Karpas-422 (cell line): ENCODE results near the gene NEIL3. TPM values are rescaled to one million over a fixed set of nuclear protein-coding genes. Genes with fewer than 3 reads are reported as not detected.

ENCODE experiments used
- DNase-seq: peaks from one replicate; pipeline ENCODE4 v3.0.0-alpha.2; 2015
- H2AFZ ChIP-seq: fragments of 200-600 bp; sonication (generic); 2 replicates; pipeline ENCODE4 v1.6.1; 2014; ENCODE audit warnings: antibody characterized with exemption, low read length, mixed read lengths
- H3K27ac ChIP-seq: fragments of 200-600 bp; sonication (generic); 2 replicates; pipeline ENCODE4 v1.5.1; 2014; ENCODE audit warnings: mild to moderate bottlenecking, low read length, moderate library complexity
- H3K27me3 ChIP-seq: fragments of 200-600 bp; sonication (generic); 2 replicates; pipeline ENCODE4 v1.6.1; 2014; ENCODE audit warnings: low read length, mixed read lengths
- H3K36me3 ChIP-seq: fragments of 200-600 bp; sonication (generic); 2 replicates; pipeline ENCODE4 v1.6.1; 2014; ENCODE audit warnings: low read length, mixed read lengths; ENCODE audit not compliant: insufficient read depth
- H3K4me1 ChIP-seq: fragments of 200-600 bp; sonication (generic); 2 replicates; pipeline ENCODE4 v1.6.1; 2014; ENCODE audit warnings: mild to moderate bottlenecking, low read length, mixed read lengths
- H3K4me2 ChIP-seq: fragments of 200-600 bp; sonication (generic); 2 replicates; pipeline ENCODE4 v1.6.1; 2014; ENCODE audit warnings: low read length, low read depth, mild to moderate bottlenecking; ENCODE audit not compliant: poor library complexity, severe bottlenecking
- H3K4me3 ChIP-seq: fragments of 200-600 bp; sonication (generic); 2 replicates; pipeline ENCODE4 v1.5.1; 2014; ENCODE audit warnings: mild to moderate bottlenecking, antibody characterized with exemption, low read length, mixed read lengths
- H3K79me2 ChIP-seq: fragments of 200-600 bp; sonication (generic); 2 replicates; pipeline ENCODE4 v1.6.1; 2014; ENCODE audit warnings: mild to moderate bottlenecking, low read length, mixed read lengths
- H3K9ac ChIP-seq: fragments of 200-600 bp; sonication (generic); 2 replicates; pipeline ENCODE4 v1.6.0; 2014; ENCODE audit warnings: low read length
- H3K9me2 ChIP-seq: fragments of 200-600 bp; sonication (generic), shearing (Covaris generic); replicated peaks from 2 replicates; pipeline ENCODE4 v1.6.0; 2014; ENCODE audit warnings: mild to moderate bottlenecking, low read length, moderate library complexity; ENCODE audit not compliant: insufficient read depth
- H3K9me3 ChIP-seq: fragments of 300-700, 200-600 bp; sonication (generic); 2 replicates; pipeline ENCODE4 v1.6.1; 2014; ENCODE audit warnings: low read length, mixed read lengths
- H4K20me1 ChIP-seq: fragments of 200-600 bp; sonication (generic); 2 replicates; pipeline ENCODE4 v1.6.1; 2014; ENCODE audit warnings: mild to moderate bottlenecking, antibody characterized with exemption, low read length, low read depth; ENCODE audit not compliant: insufficient read depth
- total RNA-seq: library from RNA; depleted of rRNA; stranded (reverse); fragments of >200 nt; shearing (Covaris generic); gene quantifications from 2 replicates; pipeline ENCODE4 v1.2.3, GENCODE V29; 2014; ENCODE audit warnings: low replicate concordance

NEIL3 gene
- total RNA-seq, 1 experiment from 2014 or later = 9.1 TPM

DNA sequence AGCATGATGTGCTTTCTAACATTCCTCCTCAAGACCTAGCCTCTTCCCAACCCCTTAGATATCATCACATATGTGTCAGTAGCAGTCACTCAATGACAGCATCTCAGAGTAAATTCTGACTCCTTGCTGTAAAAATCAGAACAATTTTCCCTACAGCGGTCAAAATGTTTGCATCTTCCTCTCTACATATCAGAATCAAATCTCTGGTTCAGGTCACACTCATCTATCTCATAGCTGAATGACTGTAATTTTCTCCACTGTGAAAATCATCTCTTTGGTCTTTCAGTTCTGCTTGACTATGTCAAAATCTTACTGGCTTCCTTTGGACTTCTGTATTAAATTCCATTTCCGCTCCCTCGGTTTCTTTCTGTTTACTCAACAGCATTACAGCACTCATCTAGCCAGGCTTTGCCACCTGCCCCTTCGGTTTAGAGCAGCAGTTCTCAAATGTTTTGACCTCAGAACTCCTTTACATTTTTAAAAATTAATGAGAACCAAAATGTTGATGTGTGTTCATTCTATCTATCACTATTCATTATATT lies 75.3 kb downstream of the NEIL3 start:
- H3K4me2 ChIP-seq = no peak overlapping the region
- H3K4me1 ChIP-seq = no peaks in the 10 kb centered on the region
- H3K4me3 ChIP-seq = no peak overlapping the region
- H3K9ac ChIP-seq = no peak overlapping the region
- H3K27ac ChIP-seq = no peak overlapping the region
- no peak for DNase-seq
- H3K36me3 ChIP-seq = no peaks in the 10 kb centered on the region
- no peaks in the 10 kb centered on the region for H3K9me3 ChIP-seq
- no peaks in the 10 kb centered on the region for H3K27me3 ChIP-seq
- H3K79me2 ChIP-seq = no peaks in the 10 kb centered on the region
- no peaks in the 10 kb centered on the region for H4K20me1 ChIP-seq
- no peak overlapping the region for H2AFZ ChIP-seq
- no peaks in the 10 kb centered on the region for H3K9me2 ChIP-seq

DNA sequence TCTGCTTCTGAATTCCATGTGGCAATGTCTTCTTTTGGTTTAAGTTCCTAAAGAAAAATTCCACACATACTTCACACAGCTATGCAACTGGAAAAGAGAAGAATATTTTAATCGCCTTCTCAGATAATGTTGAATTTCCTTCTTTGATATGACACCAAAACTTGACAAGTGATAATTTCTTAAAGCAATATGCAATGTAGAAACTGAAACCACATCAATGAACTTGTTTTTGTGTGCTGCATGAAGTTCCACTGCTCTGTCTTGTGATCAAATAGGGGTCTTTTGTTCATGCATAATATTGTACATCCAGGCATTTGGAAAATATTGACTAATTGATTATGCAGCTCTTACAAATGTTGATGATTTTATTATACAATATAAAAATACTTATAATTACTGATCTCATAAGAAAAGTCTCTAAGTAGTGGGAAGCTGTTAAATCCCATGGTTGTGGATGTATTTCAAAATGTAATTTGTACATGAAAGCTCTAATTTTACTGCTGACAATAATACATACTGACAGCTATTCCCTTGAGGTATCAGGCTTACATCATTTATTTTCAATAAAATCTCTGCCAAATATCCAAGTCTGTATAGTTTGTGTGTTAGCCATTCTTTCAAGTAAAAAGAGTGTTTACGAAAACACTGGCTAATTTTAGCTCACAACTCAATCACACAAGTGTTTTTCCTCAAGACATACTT lies 76.1 kb downstream of the NEIL3 start:
- H2AFZ ChIP-seq = no peak overlapping the region
- no peaks in the 10 kb centered on the region for H3K4me1 ChIP-seq
- no peak overlapping the region for H3K4me3 ChIP-seq

DNA sequence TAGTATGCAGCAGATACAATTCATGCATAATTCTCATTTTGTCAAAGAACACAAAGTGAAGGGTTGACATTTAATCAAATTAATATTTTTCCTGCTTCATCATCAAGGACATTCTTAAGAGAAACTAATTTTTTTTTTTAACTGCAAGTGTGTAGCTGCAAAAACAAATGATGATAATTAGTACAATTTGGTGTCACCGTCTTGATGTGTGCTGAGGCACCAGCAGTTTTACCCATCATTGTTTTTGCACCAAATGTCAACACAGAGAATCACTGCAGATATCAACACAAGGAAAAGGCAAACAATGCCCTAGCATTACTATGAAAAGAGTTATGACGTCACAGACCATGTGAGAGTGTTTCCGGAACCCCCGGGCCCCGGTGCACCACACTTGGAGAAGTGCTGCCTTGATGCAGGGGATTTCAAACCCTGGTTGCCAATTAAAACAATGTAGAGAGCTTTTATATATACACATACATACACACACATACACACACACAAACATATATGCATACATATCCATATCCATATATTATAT lies 76.7 kb downstream of the NEIL3 start:
- Histone ChIP-seq H3K4me3 (no peak overlapping the region), H3K9me3 (no peaks in the 10 kb centered on the region), H3K27ac (no peak overlapping the region), H3K4me1 (no peaks in the 10 kb centered on the region), H3K27me3 (no peaks in the 10 kb centered on the region), H3K4me2 (no peak overlapping the region), H3K79me2 (no peaks in the 10 kb centered on the region), H3K9me2 (no peaks in the 10 kb centered on the region), H3K9ac (no peak overlapping the region), H4K20me1 (no peaks in the 10 kb centered on the region), H3K36me3 (no peaks in the 10 kb centered on the region), H2AFZ (no peak overlapping the region)
- DNase-seq = no peak

More for the DNA sequence above, 76.1 kb downstream of the NEIL3 start:
- no peak overlapping the region for H3K4me2 ChIP-seq
- H3K9me2 ChIP-seq = no peaks in the 10 kb centered on the region
- no peaks in the 10 kb centered on the region for H3K27me3 ChIP-seq
- DNase-seq = no peak
- H3K9me3 ChIP-seq = no peaks in the 10 kb centered on the region
- no peaks in the 10 kb centered on the region for H3K79me2 ChIP-seq
- H3K9ac ChIP-seq = no peak overlapping the region
- H3K36me3 ChIP-seq = no peaks in the 10 kb centered on the region
- H3K27ac ChIP-seq = no peak overlapping the region
- H4K20me1 ChIP-seq = no peaks in the 10 kb centered on the region

DNA sequence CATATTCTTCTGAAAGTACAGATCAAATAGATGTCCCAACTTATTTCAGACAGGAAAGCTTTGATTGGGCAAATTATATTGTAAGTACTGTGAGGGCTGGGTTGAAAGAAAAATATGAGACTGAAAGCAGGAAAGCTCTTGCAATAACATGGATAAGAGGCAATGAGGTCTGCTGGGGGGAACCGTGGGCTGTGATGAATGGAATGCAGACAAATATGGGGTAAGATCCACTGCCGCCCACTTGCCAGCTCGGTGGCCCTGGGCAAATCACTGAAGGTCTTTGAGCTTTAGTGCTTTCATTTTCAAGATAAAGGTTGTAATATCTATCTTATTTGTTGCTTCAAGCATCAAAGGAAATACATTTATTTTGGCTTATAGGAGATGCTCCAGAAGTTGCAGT lies 81.6 kb downstream of the NEIL3 start:
- no peak overlapping the region for H3K4me3 ChIP-seq
- no peak for DNase-seq
- no peak overlapping the region for H3K9ac ChIP-seq
- no peaks in the 10 kb centered on the region for H3K4me1 ChIP-seq
- H3K79me2 ChIP-seq = no peaks in the 10 kb centered on the region
- no peaks in the 10 kb centered on the region for H3K9me2 ChIP-seq
- H3K9me3 ChIP-seq = no peaks in the 10 kb centered on the region
- H4K20me1 ChIP-seq = no peaks in the 10 kb centered on the region
- H2AFZ ChIP-seq = no peak overlapping the region
- H3K4me2 ChIP-seq = no peak overlapping the region
- H3K27ac ChIP-seq = no peak overlapping the region
- H3K27me3 ChIP-seq = no peaks in the 10 kb centered on the region
- no peaks in the 10 kb centered on the region for H3K36me3 ChIP-seq

DNA sequence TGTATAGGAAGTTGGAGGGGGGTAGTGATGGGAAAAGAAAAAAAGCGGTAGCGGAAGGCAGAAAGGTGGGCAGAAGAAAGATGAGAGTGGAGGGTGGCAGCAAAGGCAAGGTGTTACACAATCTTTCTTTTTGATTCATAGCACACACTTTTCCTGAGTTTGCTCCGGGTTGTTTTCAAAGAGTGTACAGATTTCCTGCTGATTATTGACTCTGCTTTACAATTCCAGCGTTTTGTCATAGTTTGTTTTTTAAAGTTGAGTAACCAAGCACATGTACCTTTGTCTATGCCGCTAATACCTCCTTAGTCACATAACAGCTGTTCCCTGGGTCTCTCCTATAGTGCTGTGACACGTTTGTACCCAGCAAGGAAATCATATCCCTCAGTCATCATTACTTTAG lies 82.3 kb downstream of the NEIL3 start:
- H3K9me2 ChIP-seq = no peaks in the 10 kb centered on the region

DNA sequence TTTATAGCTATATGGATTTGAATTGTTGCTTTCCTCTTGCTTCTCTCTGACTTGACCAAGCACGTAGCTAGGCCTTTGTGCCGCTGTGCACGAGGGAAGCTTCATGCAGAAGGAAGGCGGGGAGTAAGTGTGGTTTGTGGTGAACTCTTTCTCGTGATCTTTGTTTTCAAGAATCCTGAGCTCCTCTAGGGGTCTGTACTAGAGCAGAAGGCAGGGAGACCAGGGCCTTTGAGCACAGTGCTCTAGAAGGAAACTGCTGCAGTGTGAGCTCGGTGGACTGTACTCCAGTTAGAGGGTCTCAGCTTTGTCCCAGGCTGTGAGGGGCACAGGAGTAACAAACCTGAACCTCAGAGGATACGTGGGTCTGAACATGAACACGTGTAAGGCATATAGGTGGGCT lies 83.6 kb downstream of the NEIL3 start:
- H3K4me1 ChIP-seq = no peaks in the 10 kb centered on the region
- no peak overlapping the region for H3K27ac ChIP-seq
- H3K4me2 ChIP-seq = no peak overlapping the region
- no peaks in the 10 kb centered on the region for H3K79me2 ChIP-seq
- H3K9me2 ChIP-seq = no peaks in the 10 kb centered on the region
- H3K27me3 ChIP-seq = no peaks in the 10 kb centered on the region
- H3K9ac ChIP-seq = no peak overlapping the region
- H3K9me3 ChIP-seq = no peaks in the 10 kb centered on the region
- no peak overlapping the region for H2AFZ ChIP-seq
- no peak overlapping the region for H3K4me3 ChIP-seq
- no peak for DNase-seq
- no peaks in the 10 kb centered on the region for H3K36me3 ChIP-seq
- H4K20me1 ChIP-seq = no peaks in the 10 kb centered on the region

More for the DNA sequence above, 82.3 kb downstream of the NEIL3 start:
- Histone ChIP-seq H3K4me2 (no peak overlapping the region), H3K27ac (no peak overlapping the region), H3K9me3 (no peaks in the 10 kb centered on the region), H3K27me3 (no peaks in the 10 kb centered on the region), H3K79me2 (no peaks in the 10 kb centered on the region), H3K36me3 (no peaks in the 10 kb centered on the region), H3K9ac (no peak overlapping the region), H3K4me3 (no peak overlapping the region), H2AFZ (no peak overlapping the region), H3K4me1 (no peaks in the 10 kb centered on the region), H4K20me1 (no peaks in the 10 kb centered on the region)
- no peak for DNase-seq

DNA sequence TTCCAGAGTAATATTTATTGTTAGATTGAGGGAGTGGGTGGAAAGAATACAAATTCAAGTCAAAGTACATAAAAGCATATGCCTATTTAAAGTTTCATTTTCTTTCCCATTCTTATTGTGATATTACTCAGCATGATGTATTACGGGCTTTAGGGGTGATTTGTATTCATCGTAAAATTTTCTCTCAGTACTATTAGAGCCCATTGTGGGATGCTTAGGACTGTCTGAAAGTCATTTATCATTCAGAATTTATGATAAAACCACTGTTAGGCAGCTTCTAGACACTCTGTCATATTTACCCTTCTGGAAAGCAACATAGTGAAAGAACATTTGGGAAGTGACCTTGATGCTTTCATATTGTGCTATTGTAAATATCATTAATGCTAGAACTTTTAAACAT lies 86.7 kb downstream of the NEIL3 start:
- DNase-seq = no peak
- Histone ChIP-seq H3K4me3 (no peak overlapping the region), H3K4me1 (no peaks in the 10 kb centered on the region), H3K9me3 (no peaks in the 10 kb centered on the region), H4K20me1 (no peaks in the 10 kb centered on the region), H3K79me2 (no peaks in the 10 kb centered on the region), H3K9me2 (no peaks in the 10 kb centered on the region), H2AFZ (no peak overlapping the region), H3K27ac (no peak overlapping the region), H3K4me2 (no peak overlapping the region), H3K27me3 (no peaks in the 10 kb centered on the region), H3K9ac (no peak overlapping the region), H3K36me3 (no peaks in the 10 kb centered on the region)

DNA sequence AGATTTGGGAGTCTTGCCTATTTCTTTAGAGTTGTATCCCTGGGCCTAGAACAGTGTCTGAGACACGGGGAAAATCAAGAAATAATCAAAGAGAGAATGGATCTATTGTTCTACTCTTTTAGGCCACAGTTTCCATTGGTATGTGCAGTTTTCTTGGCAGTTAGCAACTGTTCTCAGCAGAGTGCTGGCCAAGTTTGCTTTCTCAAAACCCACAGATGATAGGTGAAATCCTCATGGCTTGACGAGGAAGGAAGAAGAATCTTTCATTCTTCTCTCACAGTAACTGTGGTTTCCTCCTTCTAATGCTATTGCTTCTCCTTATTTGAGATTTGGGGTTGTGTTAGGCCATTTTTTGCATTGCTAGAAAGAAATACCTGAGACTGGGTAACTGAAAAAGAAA lies 90.4 kb downstream of the NEIL3 start:
- H3K4me3 ChIP-seq = no peak overlapping the region
- no peak for DNase-seq
- H3K4me1 ChIP-seq = no peaks in the 10 kb centered on the region
- no peaks in the 10 kb centered on the region for H3K79me2 ChIP-seq
- no peaks in the 10 kb centered on the region for H3K36me3 ChIP-seq
- H4K20me1 ChIP-seq = no peaks in the 10 kb centered on the region
- no peak overlapping the region for H2AFZ ChIP-seq
- H3K27me3 ChIP-seq = no peaks in the 10 kb centered on the region
- no peaks in the 10 kb centered on the region for H3K9me2 ChIP-seq
- no peak overlapping the region for H3K9ac ChIP-seq
- H3K27ac ChIP-seq = no peak overlapping the region
- H3K4me2 ChIP-seq = no peak overlapping the region
- H3K9me3 ChIP-seq = no peaks in the 10 kb centered on the region
